ENCODE results near the gene DYNC2LI1.

The DYNC2LI1 gene

DNA sequence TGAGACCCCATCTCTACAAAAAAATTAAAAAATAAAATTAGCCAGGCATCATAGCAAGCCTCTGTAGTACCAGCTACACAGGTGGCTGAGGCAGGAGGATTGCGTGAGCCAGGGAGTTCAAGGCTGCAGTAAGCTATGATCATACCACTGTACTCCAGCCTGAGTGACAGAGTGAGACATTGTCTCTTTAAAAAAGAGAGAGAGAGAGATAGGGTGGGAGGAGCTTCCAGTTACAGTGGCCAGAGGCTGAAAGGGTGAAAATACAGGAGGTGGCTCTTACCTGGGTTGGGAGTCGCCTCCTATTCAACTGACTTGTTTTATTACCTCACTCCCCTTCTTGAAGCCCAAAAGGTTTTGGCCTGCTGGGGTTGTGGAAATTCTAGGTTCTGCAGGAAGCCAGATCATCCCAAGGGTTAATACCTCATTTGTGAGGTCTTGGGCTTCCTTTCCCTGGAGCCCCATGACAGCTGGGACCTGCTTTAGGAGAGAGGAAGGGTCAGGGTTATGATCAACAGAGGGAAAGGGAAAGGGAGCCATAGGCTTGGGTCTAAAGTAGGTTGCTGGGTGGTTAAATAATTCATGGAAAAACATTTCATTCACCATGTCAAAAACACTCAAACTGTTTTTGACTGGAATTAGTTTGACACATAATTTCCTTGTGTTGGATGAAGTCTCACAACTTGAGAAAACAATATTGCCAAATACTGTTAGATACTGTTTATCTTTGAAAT lies 17.4 kb downstream of the DYNC2LI1 start:
- TF ChIP-seq, protein P1, sequence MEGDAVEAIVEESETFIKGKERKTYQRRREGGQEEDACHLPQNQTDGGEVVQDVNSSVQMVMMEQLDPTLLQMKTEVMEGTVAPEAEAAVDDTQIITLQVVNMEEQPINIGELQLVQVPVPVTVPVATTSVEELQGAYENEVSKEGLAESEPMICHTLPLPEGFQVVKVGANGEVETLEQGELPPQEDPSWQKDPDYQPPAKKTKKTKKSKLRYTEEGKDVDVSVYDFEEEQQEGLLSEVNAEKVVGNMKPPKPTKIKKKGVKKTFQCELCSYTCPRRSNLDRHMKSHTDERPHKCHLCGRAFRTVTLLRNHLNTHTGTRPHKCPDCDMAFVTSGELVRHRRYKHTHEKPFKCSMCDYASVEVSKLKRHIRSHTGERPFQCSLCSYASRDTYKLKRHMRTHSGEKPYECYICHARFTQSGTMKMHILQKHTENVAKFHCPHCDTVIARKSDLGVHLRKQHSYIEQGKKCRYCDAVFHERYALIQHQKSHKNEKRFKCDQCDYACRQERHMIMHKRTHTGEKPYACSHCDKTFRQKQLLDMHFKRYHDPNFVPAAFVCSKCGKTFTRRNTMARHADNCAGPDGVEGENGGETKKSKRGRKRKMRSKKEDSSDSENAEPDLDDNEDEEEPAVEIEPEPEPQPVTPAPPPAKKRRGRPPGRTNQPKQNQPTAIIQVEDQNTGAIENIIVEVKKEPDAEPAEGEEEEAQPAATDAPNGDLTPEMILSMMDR (conservative IDR thresholded peaks at IDR 0.05; ENCODE audit: low read length): no peak
- TF ChIP-seq EZH2phosphoT487 (IDR thresholded peaks at IDR 0.05; ENCODE audit: borderline replicate concordance): no peak
- Histone ChIP-seq H3K27me3 (ENCODE audit: insufficient read depth, low read length, poor library complexity, severe bottlenecking) (no peaks in the 10 kb centered on the region), H3F3A (ENCODE audit: low read depth) (no peaks in the 10 kb centered on the region), H3K9ac (ENCODE audit: low read depth, low read length, poor library complexity, severe bottlenecking) (no peak overlapping the region), H3K4me2 (ENCODE audit: low read depth, low read length, poor library complexity, severe bottlenecking) (no peak overlapping the region), H2AFZ (ENCODE audit: low read length) (no peak overlapping the region), H3K79me2 (ENCODE audit: insufficient read depth, low read length) (no peaks in the 10 kb centered on the region), H3K4me3 (ENCODE audit: low read length, poor library complexity, severe bottlenecking) (no peak overlapping the region), H3K4me1 (ENCODE audit: insufficient read depth, low read length, poor library complexity, severe bottlenecking) (no peaks in the 10 kb centered on the region), H3K36me3 (ENCODE audit: insufficient read depth, low read length) (no peaks in the 10 kb centered on the region), H3K9me3 (ENCODE audit: insufficient read depth, low read depth, low read length) (no peaks in the 10 kb centered on the region), H3K9me2 (replicated peaks; ENCODE audit: low read depth, low read length) (no peaks in the 10 kb centered on the region), H4K20me1 (ENCODE audit: insufficient read depth, low read length, poor library complexity, severe bottlenecking) (no peaks in the 10 kb centered on the region)

- no peak overlapping the region for H3K9ac ChIP-seq (ENCODE audit: low read depth, low read length, poor library complexity, severe bottlenecking)
- no peaks in the 10 kb centered on the region for H3F3A ChIP-seq (ENCODE audit: low read depth)
- TF ChIP-seq, protein P1 (conservative IDR thresholded peaks at IDR 0.05; ENCODE audit: low read length): no peak
- no peak for TF ChIP-seq EZH2phosphoT487 (IDR thresholded peaks at IDR 0.05; ENCODE audit: borderline replicate concordance)
- no peaks in the 10 kb centered on the region for H3K36me3 ChIP-seq (ENCODE audit: insufficient read depth, low read length)
- H3K4me1 ChIP-seq (ENCODE audit: insufficient read depth, low read length, poor library complexity, severe bottlenecking): no peaks in the 10 kb centered on the region
- no peak overlapping the region for H3K4me2 ChIP-seq (ENCODE audit: low read depth, low read length, poor library complexity, severe bottlenecking)
- no peaks in the 10 kb centered on the region for H3K27me3 ChIP-seq (ENCODE audit: insufficient read depth, low read length, poor library complexity, severe bottlenecking)
- H3K9me2 ChIP-seq (replicated peaks; ENCODE audit: low read depth, low read length): no peaks in the 10 kb centered on the region
- no peak overlapping the region for H2AFZ ChIP-seq (ENCODE audit: low read length)
- no peaks in the 10 kb centered on the region for H4K20me1 ChIP-seq (ENCODE audit: insufficient read depth, low read length, poor library complexity, severe bottlenecking)
- H3K79me2 ChIP-seq (ENCODE audit: insufficient read depth, low read length): no peaks in the 10 kb centered on the region
- no peaks in the 10 kb centered on the region for H3K9me3 ChIP-seq (ENCODE audit: insufficient read depth, low read depth, low read length)
- H3K4me3 ChIP-seq (ENCODE audit: low read length, poor library complexity, severe bottlenecking): no peak overlapping the region
Observed at GRCh38 chr2:43792653-43793052, 18.8 kb downstream of the DYNC2LI1 start.

DNA sequence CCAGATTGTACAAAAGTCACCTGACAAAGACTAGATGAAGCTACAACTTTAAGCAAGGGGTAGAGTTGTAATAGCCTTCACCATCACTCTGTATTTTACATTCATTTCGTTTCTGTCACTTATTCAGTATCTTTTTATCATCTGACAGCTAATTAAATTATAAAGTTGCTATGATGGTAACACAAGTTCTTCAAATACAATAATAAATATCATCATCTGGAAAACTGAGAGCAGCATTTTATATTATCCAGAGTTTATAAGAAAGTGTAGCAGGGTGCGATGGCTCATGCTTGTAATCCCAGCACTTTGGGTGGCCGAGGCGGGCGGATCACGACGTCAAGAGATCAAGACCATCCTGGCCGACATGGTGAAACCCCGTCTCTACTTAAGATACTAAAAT lies 21.1 kb downstream of the DYNC2LI1 start:
- Histone ChIP-seq H3K9ac (ENCODE audit: low read depth, low read length, poor library complexity, severe bottlenecking) (no peak overlapping the region), H3F3A (ENCODE audit: low read depth) (no peaks in the 10 kb centered on the region), H4K20me1 (ENCODE audit: insufficient read depth, low read length, poor library complexity, severe bottlenecking) (no peaks in the 10 kb centered on the region), H3K9me3 (ENCODE audit: insufficient read depth, low read depth, low read length) (no peaks in the 10 kb centered on the region), H3K4me1 (ENCODE audit: insufficient read depth, low read length, poor library complexity, severe bottlenecking) (no peaks in the 10 kb centered on the region), H3K4me3 (ENCODE audit: low read length, poor library complexity, severe bottlenecking) (no peak overlapping the region), H3K4me2 (ENCODE audit: low read depth, low read length, poor library complexity, severe bottlenecking) (no peak overlapping the region), H3K9me2 (replicated peaks; ENCODE audit: low read depth, low read length) (no peaks in the 10 kb centered on the region), H3K36me3 (ENCODE audit: insufficient read depth, low read length) (no peaks in the 10 kb centered on the region), H3K27me3 (ENCODE audit: insufficient read depth, low read length, poor library complexity, severe bottlenecking) (no peaks in the 10 kb centered on the region), H3K79me2 (ENCODE audit: insufficient read depth, low read length) (no peaks in the 10 kb centered on the region), H2AFZ (ENCODE audit: low read length) (no peak overlapping the region)
- TF ChIP-seq, protein P1 (conservative IDR thresholded peaks at IDR 0.05; ENCODE audit: low read length): no peak
- TF ChIP-seq EZH2phosphoT487 (IDR thresholded peaks at IDR 0.05; ENCODE audit: borderline replicate concordance): no peak
